H1 (cell line): Measurements from ENCODE around the gene SLC9A3. TPM values are rescaled to one million over a fixed set of nuclear protein-coding genes. Genes with fewer than 3 reads are reported as not detected.

Experiments used
- BCL11A ChIP-seq, 2 experiments: IDR thresholded peaks; one replicate each; pipeline ENCODE4 v1.6.1; 2011; ENCODE audit warnings: low read depth in 2 of 2, low read length in 2 of 2, mild to moderate bottlenecking in 2 of 2
- CBX8 ChIP-seq: fragments of 300-800, 300-1000 bp; sonication (generic); IDR thresholded peaks from 2 replicates; pipeline ENCODE4 v1.7.1; 2016; ENCODE audit warnings: low read depth, low read length, borderline replicate concordance
- CHD7 ChIP-seq: fragments of 300-600 bp; sonication (generic); IDR thresholded peaks from 2 replicates; pipeline ENCODE4 v1.7.1; 2012; ENCODE audit warnings: low read length, moderate library complexity, mild to moderate bottlenecking, inconsistent platforms; ENCODE audit not compliant: insufficient replicate concordance
- E2F6 ChIP-seq: IDR thresholded peaks from 2 replicates; pipeline ENCODE4 v1.6.1; 2012; ENCODE audit warnings: inconsistent platforms
- EGR1 ChIP-seq: IDR thresholded peaks from 2 replicates; pipeline ENCODE4 v1.6.1; 2011; ENCODE audit warnings: low read depth, low read length, borderline replicate concordance
- MAX ChIP-seq: IDR thresholded peaks from 2 replicates; pipeline ENCODE4 v1.6.1; 2012; ENCODE audit warnings: inconsistent platforms
- PHF8 ChIP-seq: fragments of 200-600 bp; sonication (generic); conservative IDR thresholded peaks from 2 replicates; pipeline ENCODE4 v1.7.1; 2012; ENCODE audit warnings: low read depth, mild to moderate bottlenecking, inconsistent platforms, low read length, moderate library complexity
- SIX5 ChIP-seq: IDR thresholded peaks from 2 replicates; pipeline ENCODE4 v1.6.1; 2011; ENCODE audit warnings: mild to moderate bottlenecking, low read depth, low read length
- SRF ChIP-seq: IDR thresholded peaks from 2 replicates; pipeline ENCODE4 v1.6.1; 2011; ENCODE audit warnings: mild to moderate bottlenecking, low read depth, low read length, moderate library complexity
- polyA plus RNA-seq, 7 experiments: library from polyadenylated mRNA; depleted of rRNA in 3 of 7; stranded (reverse) in 5 of 7; unstranded in 2 of 7; fragments of >200 nt in 5 of 7; fragments of 200-250 nt in 2 of 7; gene quantifications; 1 replicate in 5 of 7; 2 replicates in 1 of 7; 4 replicates in 1 of 7; pipeline versions ENCODE4 v1.2.1 to v1.2.3, GENCODE V29; 2011 to 2013; ENCODE audit warnings: missing spikeins in 2 of 7, mixed read lengths in 2 of 7
- total RNA-seq: library from RNA; stranded (reverse); fragmentation: NEBNext Ultra II Directional; extraction: Animal tissue kit (Norgen Biotek cat#: 25700); gene quantifications from 2 replicates; pipeline ENCODE4 v1.2.1, GENCODE V29; 2021

The SLC9A3 gene
- total and polyA plus RNA-seq, 2 of the 8 experiments (the other 6 are each of a cell fraction or from before 2014, with no cell fraction given), result 0.95 to 1.0 TPM

DNA sequence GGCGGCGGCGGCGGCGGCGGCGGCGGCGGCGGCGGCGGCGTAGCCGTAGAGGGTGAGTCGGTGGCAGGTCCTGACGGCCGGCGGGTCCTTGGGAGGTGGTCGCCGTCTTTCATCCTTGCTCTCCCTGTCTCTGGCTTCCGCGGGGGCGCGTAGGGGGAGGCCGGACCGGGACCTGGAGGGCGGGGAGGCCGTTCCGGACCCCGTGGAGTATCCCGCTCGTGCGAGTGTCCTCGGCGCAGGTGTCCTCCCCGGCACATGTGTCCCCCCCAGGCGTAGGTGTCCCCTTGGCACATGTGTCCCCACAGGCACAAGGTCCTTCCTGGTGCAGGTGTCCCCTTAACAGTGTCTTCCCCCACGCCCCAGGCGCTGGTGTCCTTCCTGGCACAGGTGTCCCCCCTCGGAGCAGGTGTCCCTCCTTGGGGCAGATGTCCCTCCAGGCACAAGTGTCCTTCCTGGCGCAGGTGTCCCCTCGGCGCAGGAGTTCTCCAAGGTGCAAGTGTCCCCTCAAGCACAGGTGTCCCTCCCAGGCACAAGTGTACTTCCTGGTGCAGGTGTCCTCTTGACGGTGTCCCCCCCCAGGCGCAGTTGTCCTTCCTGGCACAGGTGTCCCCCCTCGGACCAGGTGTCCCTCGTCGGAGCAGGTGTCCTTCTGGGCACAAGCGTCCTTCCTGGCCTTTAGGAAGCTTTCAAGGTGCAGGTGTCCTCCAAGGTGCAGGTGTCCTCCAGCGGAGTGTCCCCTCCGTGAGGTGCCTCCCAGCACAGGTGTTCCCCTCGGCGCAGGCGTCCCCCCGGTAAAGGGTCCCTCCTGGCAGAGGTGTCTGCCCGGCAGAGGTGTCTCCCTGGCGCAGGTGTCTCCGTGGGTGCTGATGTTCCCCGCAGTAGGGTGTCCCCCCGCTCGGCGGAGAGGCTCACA lies 80.8 kb downstream of the SLC9A3 start (continued):
- TF ChIP-seq CHD7 (no peak), PHF8 (peak; percentile 74; the same call in 1 of the 2 replicates), CBX8 (no peak), EGR1 (no peak), SRF (no peak), E2F6 (no peak), BCL11A (IDR thresholded peaks at IDR 0.05; ENCODE audit: low read depth in 2 of 2, low read length in 2 of 2) (no peak), MAX (no peak), SIX5 (no peak)
